HepG2 (cell line): ENCODE data around the gene RNF150. TPM values are rescaled to one million over a fixed set of nuclear protein-coding genes. Genes with fewer than 3 reads are reported as not detected.
"Not testable (repeated sequence)": the region's sequence is repeated elsewhere in the genome, so short reads cannot be mapped to it uniquely, and the experiment has no call there.

ENCODE experiments used
- ATAC-seq: fragments of 200-7000 bp; cut with Tn5 transposase; 3 replicates; pipeline ENCODE4 v1.9.1; 2020; ENCODE audit warnings: mild to moderate bottlenecking, moderate library complexity
- BruUV-seq: library from RNA; stranded (reverse); fragments of 400-500 nt; replicated peaks from 2 replicates; lab custom pipeline; 2021; lab: Mats Ljungman, UMichigan
- CTCF ChIA-PET: fragments of 300-600 bp; formaldehyde crosslinking; extraction: SDS; loops from one replicate; lab custom pipeline; 2021; ENCODE audit warnings: low total read pairs, inconsistent platforms, low intra/inter-chr PET ratio; lab: Yijun Ruan, JAX
- POLR2A ChIA-PET: fragments of 350-600 bp; sonication (Branson Sonifier 250); formaldehyde crosslinking; loops from one replicate; lab custom pipeline; 2020; ENCODE audit warnings: antibody characterized with exemption, inconsistent platforms; lab: Yijun Ruan, JAX
- DNase-seq: peaks from one replicate; pipeline ENCODE4 v3.0.0-alpha.2; 2015; ENCODE audit warnings: low spot score
- FAIRE-seq: peaks from 3 replicates; lab custom pipeline; 2011; peaks lifted over from hg19 to GRCh38; lab: Jason Lieb, UNC
- H2AFZ ChIP-seq: one replicate; pipeline ENCODE4 v1.6.1; 2011; ENCODE audit warnings: low read length, inconsistent platforms
- H3K27ac ChIP-seq: fragments of 300-600 bp; 3 replicates; pipeline ENCODE4 v1.8.0; 2011; ENCODE audit warnings: mixed run types, mild to moderate bottlenecking, mixed read lengths, low read length, inconsistent platforms; ENCODE audit not compliant: insufficient read depth; ENCODE audit errors: extremely low read length
- H3K27me3 ChIP-seq, 2 experiments: fragments of 200-600 bp in 1 of 2; 2 replicates in 1 of 2; 3 replicates in 1 of 2; pipeline versions ENCODE4 v1.6.0 to v1.8.0; 2011; ENCODE audit warnings: low read length in 2 of 2, mild to moderate bottlenecking in 2 of 2, moderate library complexity in 2 of 2, inconsistent platforms in 1 of 2; ENCODE audit not compliant: insufficient read depth in 2 of 2, control insufficient read depth in 1 of 2
- H3K36me3 ChIP-seq, 2 experiments: fragments of 200-600 bp in 1 of 2; replicated peaks in 1 of 2; 2 replicates in 1 of 2; 3 replicates in 1 of 2; pipeline versions ENCODE4 v1.5.1 to v1.8.0; 2011; ENCODE audit warnings: low read length in 2 of 2, inconsistent platforms in 1 of 2; ENCODE audit not compliant: insufficient read depth in 2 of 2, control insufficient read depth in 1 of 2
- H3K4me1 ChIP-seq: 2 replicates; pipeline ENCODE4 v1.5.1; 2012; ENCODE audit warnings: low read length, inconsistent platforms; ENCODE audit not compliant: insufficient read depth
- H3K4me2 ChIP-seq: 2 replicates; pipeline ENCODE4 v1.6.0; 2011; ENCODE audit warnings: low read depth, low read length, inconsistent platforms
- H3K4me3 ChIP-seq, 3 experiments: fragments of 200-600 bp in 1 of 3; sonication (generic), shearing (Covaris generic) in 1 of 3; replicated peaks in 1 of 3; 2 replicates each; pipeline ENCODE4 v1.5.1; 2011 to 2016; ENCODE audit warnings: low read length in 3 of 3, inconsistent platforms in 2 of 3, low read depth in 2 of 3, mild to moderate bottlenecking in 2 of 3, control low read depth in 1 of 3, mixed read lengths in 1 of 3; ENCODE audit not compliant: insufficient read depth in 1 of 3
- H3K79me2 ChIP-seq: one replicate; pipeline ENCODE4 v1.6.1; 2011; ENCODE audit warnings: low read length, inconsistent platforms; ENCODE audit not compliant: insufficient read depth
- H3K9ac ChIP-seq: 2 replicates; pipeline ENCODE4 v1.6.0; 2011; ENCODE audit warnings: mild to moderate bottlenecking, low read depth, low read length, inconsistent platforms; ENCODE audit not compliant: insufficient read depth
- H3K9me3 ChIP-seq: 2 replicates; pipeline ENCODE4 v1.5.1; 2012; ENCODE audit warnings: mild to moderate bottlenecking, low read length
- H4K20me1 ChIP-seq: 2 replicates; pipeline ENCODE4 v1.6.0; 2011; ENCODE audit warnings: inconsistent platforms, mild to moderate bottlenecking, low read length, moderate library complexity; ENCODE audit not compliant: insufficient read depth
- ARHGAP35 ChIP-seq: sonication (generic); formaldehyde crosslinking; IDR thresholded peaks from 2 replicates; pipeline ENCODE4 v1.9.0; 2022; ENCODE audit warnings: mild to moderate bottlenecking, inconsistent platforms, moderate library complexity, missing genetic modification reagents, borderline replicate concordance
- ATF7 ChIP-seq, 2 experiments: fragments of 450-650 bp in 1 of 2; sonication (generic) in 1 of 2; formaldehyde crosslinking in 1 of 2; IDR thresholded peaks; 2 replicates each; pipeline versions ENCODE4 v1.4.0 to v1.6.1; 2016 to 2020; ENCODE audit warnings: antibody characterized with exemption in 1 of 2, mild to moderate bottlenecking in 1 of 2, missing genetic modification reagents in 1 of 2
- BORCS8-MEF2B ChIP-seq: sonication (generic); formaldehyde crosslinking; IDR thresholded peaks from 2 replicates; pipeline ENCODE4 v1.8.0; 2022; ENCODE audit warnings: mild to moderate bottlenecking, missing genetic modification reagents
- BRD4 ChIP-seq: sonication (generic); formaldehyde crosslinking; IDR thresholded peaks from 2 replicates; pipeline ENCODE4 v1.4.0; 2020; ENCODE audit warnings: missing genetic modification reagents
- FOXP4 ChIP-seq: sonication (generic); formaldehyde crosslinking; IDR thresholded peaks from 2 replicates; pipeline ENCODE4 v1.4.0; 2020; ENCODE audit warnings: missing genetic modification reagents
- KDM5A ChIP-seq: fragments of 200-600 bp; sonication (generic); IDR thresholded peaks from 2 replicates; pipeline ENCODE4 v1.7.0; 2018; ENCODE audit warnings: antibody characterized with exemption, mild to moderate bottlenecking, low read length, borderline replicate concordance
- KLF15 ChIP-seq: sonication (generic); formaldehyde crosslinking; IDR thresholded peaks from 2 replicates; pipeline ENCODE4 v1.8.1; 2023; ENCODE audit warnings: borderline replicate concordance, mild to moderate bottlenecking, inconsistent platforms, missing genetic modification reagents, mixed read lengths
- MXD4 ChIP-seq: IDR thresholded peaks from 2 replicates; pipeline ENCODE4 v1.6.1; 2016; ENCODE audit warnings: mild to moderate bottlenecking, missing biosample characterization, missing genetic modification reagents
- RARG ChIP-seq: sonication (generic); formaldehyde crosslinking; IDR thresholded peaks from 2 replicates; pipeline ENCODE4 v1.4.0; 2020; ENCODE audit warnings: low read depth, mild to moderate bottlenecking, missing genetic modification reagents
- ZNF281 ChIP-seq: sonication (generic); formaldehyde crosslinking; IDR thresholded peaks from 2 replicates; pipeline ENCODE4 v1.4.0; 2020; ENCODE audit warnings: missing genetic modification reagents, borderline replicate concordance
- ZNF629 ChIP-seq: sonication (generic); formaldehyde crosslinking; conservative IDR thresholded peaks from 2 replicates; pipeline ENCODE4 v1.5.0; 2020; ENCODE audit warnings: missing genetic modification reagents
- ZNF816 ChIP-seq: sonication (generic); formaldehyde crosslinking; IDR thresholded peaks from 2 replicates; pipeline ENCODE4 v1.8.0; 2022; ENCODE audit warnings: missing genetic modification reagents, mild to moderate bottlenecking, borderline replicate concordance
- ZZZ3 ChIP-seq: sonication (generic); formaldehyde crosslinking; IDR thresholded peaks from 2 replicates; pipeline ENCODE4 v1.4.0; 2020; ENCODE audit warnings: missing genetic modification reagents, mild to moderate bottlenecking, borderline replicate concordance
- WGBS: methylation state at CpG from one replicate; pipeline ENCODE4 v1.1.6; 2017; ENCODE audit warnings: low lambda C conversion rate; 5-methylcytosine and 5-hydroxymethylcytosine counted together
- in situ Hi-C: cut with HindIII; loops from 2 replicates; pipeline ENCODE4 v1.10.0; 2017; ENCODE audit warnings: low pct_unique_long_range_greater_than_20kb; ENCODE audit not compliant: extremely low pct_ligation_motif_present
- intact Hi-C: fragments of 100-400 bp; cut with micrococcal nuclease; formaldehyde crosslinking; loops from one replicate; pipeline ENCODE4 v1.10.0; 2022; ENCODE audit not compliant: unreplicated experiment
- polyA plus RNA-seq, 8 experiments: library from polyadenylated mRNA; depleted of rRNA in 3 of 8; stranded (reverse) in 7 of 8; unstranded in 1 of 8; fragments of >200 nt; fragmentation: Illumina TruSeq in 4 of 8; extraction: Trizol in 4 of 8; gene quantifications; 2 replicates each; pipeline versions ENCODE4 v1.2.1 to v1.2.3, GENCODE V29; 2011 to 2016; ENCODE audit warnings: low read depth in 4 of 8, missing spikeins in 1 of 8, mixed read lengths in 1 of 8; ENCODE audit not compliant: insufficient read depth in 1 of 8
- total RNA-seq, 5 experiments: library from RNA; depleted of rRNA; stranded (reverse); fragments of >200 nt; fragmentation: Illumina TruSeq; extraction: Trizol; gene quantifications; 2 replicates each; pipeline ENCODE4 v1.2.3, GENCODE V29; 2016; ENCODE audit warnings: low read depth in 1 of 5

Gene RNF150
- total and polyA plus RNA-seq, 2 of the 13 experiments (the other 11 are each of a cell fraction or from before 2014, with no cell fraction given), result 0.02 to 0.03 TPM

- H3K4me1 ChIP-seq; H3K9me3 ChIP-seq; H2AFZ ChIP-seq; BruUV-seq; H3K9ac ChIP-seq; H3K27ac ChIP-seq; H3K36me3 ChIP-seq; intact Hi-C loops; H3K4me3 ChIP-seq; CTCF ChIA-PET; POLR2A ChIA-PET; H3K27me3 ChIP-seq; FAIRE-seq; H3K4me2 ChIP-seq; DNase-seq; H3K79me2 ChIP-seq; H4K20me1 ChIP-seq; ATAC-seq; TF ChIP-seq ATF7 (CRISPR knock-in tag; IDR thresholded peaks at IDR 0.05): not testable (repeated sequence)
- TF ChIP-seq ATF7 (IDR thresholded peaks at IDR 0.05), result peak; percentile 69
- 3% methylated on average over 5 of the region's 5 CpGs for WGBS
- in situ Hi-C loops, result loop anchor here (25.0 kb wide), 1 partner anchor 1672 kb away; the partner anchor contains the start of gene INPP4B
These were observed 31.7 kb upstream of the RNF150 start for GRCh38 chr4:141165001-141165400.

GRCh38 chr4:141159027-141159426 is 25.8 kb upstream of the RNF150 start:
- Histone ChIP-seq H3K9me3 (no peaks in the 10 kb centered on the region), H3K4me2 (no peak overlapping the region), H3K9ac (no peak overlapping the region), H3K27ac (no peak overlapping the region), H3K36me3 (no peaks in the 10 kb centered on the region), H4K20me1 (no peaks in the 10 kb centered on the region), H3K4me3 (no peak overlapping the region), H2AFZ (no peak overlapping the region), H3K27me3 (no peaks in the 10 kb centered on the region), H3K79me2 (no peaks in the 10 kb centered on the region), H3K4me1 (no peaks in the 10 kb centered on the region)
- POLR2A ChIA-PET, result no interaction called here
- intact Hi-C loops (loop anchor here (2.0 to 10.0 kb wide), 4 partner anchors 186 to 1558 kb away; no protein-coding TSS in a partner anchor), in situ Hi-C loops (loop anchor here (25.0 kb wide), 1 partner anchor 1678 kb away; the partner anchor contains the start of gene INPP4B)
- CTCF ChIA-PET, result no interaction called here
- no peak for FAIRE-seq
- WGBS, result 8% methylated on average over 1 of the region's 1 CpG
- DNase-seq, result no peak
- no peak for ATAC-seq
- BruUV-seq, result no TSS peak
- TF ChIP-seq ZNF281 (CRISPR knock-in tag), result no peak
- no peak for TF ChIP-seq BRD4 (CRISPR knock-in tag)
- no peak for TF ChIP-seq RARG (CRISPR knock-in tag)
- TF ChIP-seq ARHGAP35, result no peak
- TF ChIP-seq KLF15, result no peak
- no peak for TF ChIP-seq ZZZ3 (CRISPR knock-in tag)
- TF ChIP-seq MXD4 (CRISPR knock-in tag), result no peak
- no peak for TF ChIP-seq ZNF629 (CRISPR knock-in tag)
- no peak for TF ChIP-seq KDM5A
- no peak for TF ChIP-seq FOXP4 (CRISPR knock-in tag)
- TF ChIP-seq ZNF816 (CRISPR knock-in tag), result no peak
- no peak for TF ChIP-seq BORCS8-MEF2B (CRISPR knock-in tag)
